Mammary epithelial cell (primary cell): ENCODE measurements around the gene NUDT3.

Experiments
- CTCF ChIP-seq, 2 donors: IDR thresholded peaks in 1 of 2; conservative IDR thresholded peaks in 1 of 2; 2 replicates each; pipeline ENCODE4 v1.5.1; 2011 to 2012; ENCODE audit warnings: inconsistent platforms in 2 of 2, low read length in 2 of 2, mild to moderate bottlenecking in 2 of 2, control low read depth in 1 of 2, low read depth in 1 of 2; ENCODE audit not compliant: insufficient read depth in 1 of 2; ENCODE audit errors: extremely low read depth in 1 of 2
- EZH2 ChIP-seq: IDR thresholded peaks from 2 replicates; pipeline ENCODE4 v1.6.1; 2012; ENCODE audit warnings: low read length, inconsistent platforms, borderline replicate concordance

DNA sequence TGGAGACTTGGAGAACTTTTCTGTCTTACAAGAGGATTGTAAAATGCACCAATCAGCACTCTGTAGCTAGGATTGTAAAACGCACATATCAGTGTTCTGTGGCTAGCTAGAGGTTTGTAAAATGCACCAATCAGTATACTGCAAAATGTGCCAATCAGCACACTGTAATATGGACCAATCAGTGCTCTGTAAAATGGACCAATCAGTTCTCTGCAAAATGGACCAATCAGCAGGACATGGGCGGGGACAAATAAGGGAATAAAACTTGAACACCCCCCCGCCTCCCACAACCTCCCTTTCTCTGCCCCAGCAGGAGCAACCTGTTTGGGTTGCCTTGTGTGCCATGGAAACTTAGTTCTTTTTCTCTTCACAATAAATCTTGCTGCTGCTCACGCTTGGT is 46.2 kb upstream of the NUDT3 start:
- TF ChIP-seq CTCF (conservative IDR thresholded peaks at IDR 0.05 in 1 of 2, IDR thresholded peaks at IDR 0.05 in 1 of 2; ENCODE audit: extremely low read depth in 1 of 2, insufficient read depth in 1 of 2, low read depth in 1 of 2, low read length in 2 of 2), result no peak
- TF ChIP-seq EZH2, result no peak
